ENCODE data around the gene KAZN.
A peak's percentile ranks its signal among the peaks of the same experiment; 100 is the strongest.

The KAZN gene

GRCh38 chr1:14897997-14898645 is 299.6 kb downstream of the KAZN start:
- DNase-seq = no peak

DNA sequence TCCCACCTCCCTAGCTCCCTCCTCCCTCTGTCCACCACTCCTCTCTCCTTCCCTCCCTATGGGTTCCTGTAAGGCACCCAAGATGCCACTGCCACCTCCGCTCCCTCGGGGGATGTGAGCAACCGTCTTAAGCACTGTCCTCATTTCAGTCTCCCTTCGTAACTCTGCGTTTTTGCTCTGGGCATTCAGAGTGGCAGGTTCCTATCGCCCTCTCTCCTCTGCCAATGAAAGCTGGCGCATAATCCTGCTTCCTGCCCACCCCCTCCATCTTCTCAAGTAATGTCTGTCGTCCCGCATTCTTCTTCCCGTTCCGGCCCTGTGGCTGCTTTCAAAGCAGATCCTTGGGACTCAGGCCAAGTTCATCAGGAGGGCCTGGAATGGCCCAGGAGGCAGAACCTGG is 301.2 kb downstream of the KAZN start:
- DNase-seq = no peak

DNA sequence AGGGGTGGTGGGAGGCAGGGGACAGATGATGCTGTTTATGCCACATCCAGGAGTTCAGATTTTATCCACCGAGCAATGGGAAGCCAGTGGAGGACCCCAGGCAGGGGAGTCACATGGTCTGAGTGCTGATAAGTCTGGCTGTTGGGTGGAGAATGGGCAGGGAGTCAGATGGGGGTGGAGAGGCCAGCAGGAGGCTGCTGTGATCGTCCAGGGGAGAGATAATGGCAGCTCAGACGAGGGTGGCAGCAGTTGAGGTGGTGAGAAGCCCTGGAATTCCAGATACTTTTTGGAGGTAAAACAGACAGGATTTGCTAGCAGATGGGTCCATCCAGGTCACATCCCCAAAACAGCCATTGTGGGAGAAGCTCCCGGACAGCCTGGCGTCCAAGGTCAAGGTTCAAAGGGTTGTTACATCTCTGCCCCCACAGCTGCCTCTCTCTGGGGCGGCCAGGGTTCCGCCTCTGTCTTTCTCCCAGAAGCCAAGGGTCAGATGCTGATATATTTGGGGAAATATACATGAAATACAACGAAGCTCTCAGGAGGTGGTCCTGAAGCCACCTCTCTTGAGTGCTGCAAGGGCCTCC is 303.0 kb downstream of the KAZN start:
- no peak for DNase-seq

- no peak for DNase-seq
These were observed 305.4 kb downstream of the KAZN start for GRCh38 chr1:14903922-14904321.

DNA sequence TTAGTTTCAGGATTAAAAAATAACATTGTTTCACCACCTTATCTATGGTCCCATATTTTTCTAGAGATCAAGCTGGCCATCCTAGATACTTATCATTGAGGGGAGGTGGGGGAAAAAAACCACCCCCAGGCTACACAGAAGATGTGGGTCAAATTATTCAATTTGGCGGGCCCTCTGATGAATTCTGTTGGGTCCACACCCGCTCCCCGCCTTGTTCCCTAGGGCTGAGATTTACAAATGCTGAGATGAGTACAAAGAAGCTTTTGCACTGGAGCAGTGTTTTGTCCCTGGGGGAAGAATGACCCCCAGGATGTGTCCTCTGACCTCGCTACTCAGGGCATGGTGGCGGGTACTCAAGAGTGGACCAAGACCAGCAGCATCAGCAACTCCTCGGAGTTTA is 308.2 kb downstream of the KAZN start:
- no peak for DNase-seq

- DNase-seq = no peak
These were observed 308.9 kb downstream of the KAZN start for GRCh38 chr1:14907416-14907815.

DNA sequence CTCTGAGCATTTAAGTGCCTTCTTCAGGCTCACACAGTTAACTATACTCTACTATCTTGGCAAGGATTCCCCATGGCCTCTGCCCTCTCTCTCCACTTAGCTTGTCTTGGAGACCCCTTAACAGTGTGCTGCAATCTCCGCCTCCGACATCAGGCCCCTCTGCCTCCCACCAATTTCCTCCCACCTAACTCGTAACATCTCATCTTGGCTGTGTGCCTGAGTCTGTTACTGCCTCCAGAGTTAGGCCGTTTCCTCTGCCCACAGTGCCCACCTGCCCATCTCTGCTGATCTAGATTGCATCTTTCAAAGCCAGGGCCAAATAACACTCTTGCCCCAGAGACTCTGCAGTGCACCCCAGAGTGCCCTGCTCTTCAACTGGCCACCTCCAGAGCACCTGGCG is 310.8 kb downstream of the KAZN start:
- DNase-seq = no peak

- no peak for DNase-seq
These were observed 311.5 kb downstream of the KAZN start for GRCh38 chr1:14909920-14910460.

DNA sequence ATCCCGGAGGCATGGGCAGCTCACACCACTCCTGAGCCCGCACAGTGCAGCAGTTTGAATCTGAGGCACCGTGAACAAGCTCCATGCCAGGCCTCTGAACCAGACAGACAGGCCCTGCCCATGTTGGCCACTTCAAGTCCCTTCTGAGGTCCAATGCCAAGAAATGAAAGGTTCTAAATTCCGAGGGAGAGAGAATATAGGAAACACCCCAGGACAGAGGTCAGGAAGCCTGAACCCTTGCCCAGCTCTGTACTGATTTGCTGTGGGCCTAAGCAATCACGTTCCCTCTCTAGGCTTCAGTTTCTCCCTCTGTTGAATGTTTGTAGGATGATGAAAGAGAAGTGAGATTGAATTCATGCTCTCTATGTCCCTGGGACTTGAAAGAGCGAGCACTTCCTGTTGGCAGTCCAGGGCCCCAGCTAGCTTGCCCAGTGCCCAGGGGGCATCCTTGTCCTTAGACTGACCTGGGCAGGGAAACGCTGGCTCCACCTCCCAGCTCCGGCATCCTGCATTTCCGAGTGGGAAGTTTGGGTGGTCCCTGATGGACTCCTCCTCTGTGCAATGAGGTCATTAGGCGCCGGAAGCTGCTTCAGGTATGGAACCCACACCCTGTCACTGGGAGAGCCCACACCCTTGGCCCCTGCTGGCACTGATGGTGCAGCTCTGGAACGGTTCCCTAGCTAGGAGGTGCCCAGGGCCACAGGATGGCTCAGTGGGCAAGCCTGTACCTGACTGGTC is 312.7 kb downstream of the KAZN start:
- DNase-seq = peak; percentile 42

- no peak for DNase-seq
These were observed 314.5 kb downstream of the KAZN start for GRCh38 chr1:14912839-14913481.

DNA sequence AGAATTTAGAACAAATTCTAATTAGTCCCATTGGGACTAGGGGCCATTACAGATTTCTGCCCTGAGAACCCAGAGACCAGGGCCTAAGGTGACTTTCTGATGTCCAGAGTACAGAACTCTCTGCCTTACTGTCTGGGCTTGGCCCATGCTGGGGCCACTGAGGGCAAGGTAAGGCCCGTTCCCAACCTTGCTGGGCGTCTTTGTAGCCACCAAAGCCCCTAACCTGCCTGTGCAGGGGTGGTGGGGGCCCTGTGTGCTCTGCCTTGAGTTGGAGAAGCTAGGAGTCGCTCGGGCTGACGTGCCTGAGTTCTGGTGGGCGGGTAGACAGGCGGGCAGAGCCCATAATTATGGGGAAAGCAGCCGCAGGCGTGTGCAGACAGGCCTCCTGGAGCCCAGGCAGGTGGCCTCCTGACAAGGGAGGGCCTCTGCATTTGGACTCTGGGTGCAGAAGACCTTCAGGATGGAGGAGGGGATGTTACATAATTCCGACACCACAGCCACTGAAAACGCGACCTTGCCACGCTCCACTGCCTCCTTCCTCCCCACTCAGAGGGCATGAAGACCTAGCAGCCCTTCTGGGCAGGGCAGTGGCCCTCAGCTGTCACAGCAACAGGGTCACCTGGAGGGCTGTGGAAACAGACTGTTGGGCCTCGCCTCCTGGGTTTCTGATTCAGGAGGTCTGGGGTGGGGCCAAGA is 315.1 kb downstream of the KAZN start:
- DNase-seq = peak; percentile 61

DNA sequence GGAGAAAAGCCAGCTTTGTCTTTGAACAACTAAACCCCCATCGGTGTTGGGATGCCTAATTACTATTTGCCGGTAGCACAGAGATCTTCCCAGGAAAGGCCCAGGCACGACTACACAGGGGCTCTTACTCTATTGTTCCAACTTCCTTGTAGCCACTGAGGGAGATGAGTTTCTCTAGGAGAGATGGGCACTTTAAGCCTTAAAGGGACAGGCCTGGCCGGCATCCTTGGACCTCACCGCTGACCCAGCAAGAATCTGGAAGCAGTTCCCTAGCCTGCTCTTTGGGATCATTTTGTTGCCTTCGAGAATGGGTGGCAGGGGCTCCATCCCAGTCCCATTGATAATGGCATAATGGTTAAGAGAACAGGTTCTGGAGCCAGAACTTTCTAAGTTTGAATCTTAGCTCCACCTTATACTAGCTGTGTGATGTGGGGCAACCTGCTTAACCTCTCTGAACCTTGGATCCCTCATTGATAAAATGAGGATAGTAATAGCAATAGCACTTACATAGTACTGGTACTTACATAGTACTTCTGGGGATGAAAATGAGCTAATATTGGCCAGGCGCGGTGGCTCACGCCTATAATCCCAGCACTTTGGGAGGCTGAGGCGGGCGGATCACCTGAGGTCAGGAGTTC is 316.0 kb downstream of the KAZN start:
- DNase-seq = no peak

- DNase-seq = peak; percentile 14
These were observed 317.0 kb downstream of the KAZN start for GRCh38 chr1:14915356-14916054.

GRCh38 chr1:14919289-14919688 is 320.8 kb downstream of the KAZN start:
- no peak for DNase-seq

DNA sequence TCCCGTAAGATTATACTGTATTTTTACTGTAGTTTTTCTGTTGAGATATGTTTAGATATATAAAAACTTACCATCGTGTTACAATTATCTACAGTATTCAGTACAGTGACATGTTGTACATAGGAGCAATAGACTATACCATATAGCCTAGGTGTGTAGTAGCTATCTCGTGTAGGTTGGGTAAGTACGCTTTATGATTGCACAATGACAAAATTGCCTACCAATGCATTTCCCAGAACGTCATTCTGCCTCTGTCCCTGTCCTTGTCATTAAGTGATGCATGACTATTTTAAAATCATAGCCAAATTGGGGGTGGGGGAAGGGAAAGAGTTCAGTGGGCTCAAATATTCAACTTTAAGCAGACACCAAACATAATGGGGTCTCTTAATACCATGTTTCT is 321.3 kb downstream of the KAZN start:
- DNase-seq = no peak

DNA sequence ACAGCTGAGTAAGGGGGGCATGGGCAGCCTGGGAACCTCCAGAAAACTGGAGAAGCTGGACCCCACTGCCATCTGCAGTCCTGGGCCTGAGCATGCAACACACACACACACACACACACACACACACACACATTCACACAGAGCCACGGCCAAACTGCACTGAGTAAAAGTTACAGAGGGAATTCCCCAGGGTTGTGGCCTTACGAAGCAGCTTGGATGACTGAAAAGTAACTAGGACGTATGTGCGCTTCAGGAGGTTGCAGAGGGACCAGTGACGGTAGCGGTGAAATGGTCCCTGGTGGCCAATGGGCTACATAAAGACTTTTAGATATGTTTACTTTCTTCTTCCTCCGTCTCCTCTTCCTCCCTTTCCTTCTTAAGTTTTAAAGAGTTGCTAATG is 322.6 kb downstream of the KAZN start:
- DNase-seq = no peak

DNA sequence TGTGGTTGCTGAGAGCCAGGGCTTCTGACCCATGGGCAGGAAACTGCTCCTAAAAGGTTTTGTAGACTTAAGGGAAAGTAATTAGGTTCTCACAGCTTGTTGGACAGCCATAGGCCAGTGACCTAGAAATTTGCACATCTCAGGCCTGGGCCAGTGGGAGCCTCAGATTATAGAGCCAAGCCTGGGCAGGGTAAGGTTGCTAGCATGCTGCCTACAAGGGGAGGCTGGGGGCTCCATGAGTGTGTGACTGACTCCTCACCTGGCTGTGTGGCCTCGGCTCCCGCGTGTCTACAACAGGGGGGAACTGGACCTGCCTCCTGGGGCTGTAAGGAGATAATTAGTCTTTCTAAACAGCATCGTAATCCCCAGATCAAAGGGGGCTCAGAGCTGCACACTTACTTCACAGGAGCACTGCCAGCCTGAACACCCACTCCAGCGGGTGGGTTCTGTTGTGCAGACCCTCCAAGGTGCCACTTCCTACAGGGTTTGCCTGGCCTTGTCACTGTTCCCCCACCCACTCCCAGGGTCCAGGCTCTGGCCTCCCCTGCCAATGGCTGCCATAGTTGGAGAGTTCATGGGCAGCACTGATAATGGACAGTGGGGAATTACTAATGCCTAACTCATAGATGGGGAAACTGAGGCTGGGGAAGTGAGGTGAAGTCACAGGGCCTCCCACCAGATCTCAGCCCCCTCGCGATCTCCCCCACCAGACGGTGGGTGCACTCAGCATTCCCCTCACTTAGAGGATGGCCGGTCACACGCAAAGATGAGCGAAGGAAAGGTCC is 324.6 kb downstream of the KAZN start:
- DNase-seq = no peak

GRCh38 chr1:14923727-14924452 is 325.4 kb downstream of the KAZN start:
- DNase-seq = peak; percentile 56

- DNase-seq = no peak
These were observed 326.2 kb downstream of the KAZN start for GRCh38 chr1:14924455-14925331.

All from MV-4-11 (cell line).